HG03469 (cell line): Measurements from ENCODE around the gene NUB1.

Experiments
- ATAC-seq: cut with Tn5 transposase; IDR thresholded peaks from one replicate; pipeline ENCODE4 v1.9.1; 2021; ENCODE audit warnings: mild to moderate bottlenecking, moderate library complexity, moderate number of reproducible peaks; ENCODE audit not compliant: unreplicated experiment

The NUB1 gene

DNA sequence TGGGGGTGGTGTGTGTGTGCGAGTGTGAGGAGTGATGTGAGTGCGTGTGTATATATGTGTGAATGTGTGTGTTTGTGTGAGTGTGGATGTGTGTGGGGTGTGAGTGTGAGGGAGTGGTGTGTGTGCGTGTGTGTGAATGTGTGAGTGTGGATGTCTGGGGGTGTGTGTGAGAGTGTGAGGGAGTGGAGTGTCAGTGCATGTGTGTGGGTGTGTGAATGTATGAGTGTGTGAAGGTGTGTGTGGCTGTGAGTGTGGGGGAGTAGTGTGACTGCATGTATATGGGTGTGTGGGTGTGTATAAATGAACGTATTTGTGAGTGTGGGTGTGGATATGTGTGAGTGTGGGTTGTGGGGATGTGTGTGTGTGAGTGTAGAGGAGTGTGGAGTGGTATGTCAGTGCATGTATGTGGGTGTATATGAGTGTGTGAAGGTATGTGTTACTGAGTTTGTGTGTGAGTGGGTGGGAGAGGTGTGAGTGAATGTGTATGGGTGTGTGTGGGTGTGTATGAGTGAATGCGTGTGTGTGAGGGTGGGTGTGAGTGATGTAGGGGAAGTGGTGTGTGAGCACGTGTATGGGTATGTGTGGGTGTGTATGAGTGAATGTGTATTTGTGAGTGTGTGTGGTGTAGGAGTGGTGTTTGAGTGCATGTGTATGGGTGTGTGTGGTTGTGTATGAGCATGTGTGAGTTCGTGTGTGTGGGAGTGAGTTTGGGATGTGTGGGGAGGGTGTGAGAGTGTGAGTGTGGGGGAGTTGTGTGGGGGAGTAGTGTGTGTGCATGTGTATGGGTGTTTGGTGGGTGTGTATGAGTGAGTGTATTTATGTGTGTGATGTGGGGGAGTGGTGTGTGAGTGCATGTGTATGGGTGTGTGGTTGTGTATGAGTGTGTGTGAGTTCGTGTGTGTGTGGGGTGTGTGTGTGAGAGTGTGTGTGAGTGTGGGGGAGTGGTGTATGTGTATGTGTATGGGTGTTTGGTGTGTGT, 28.5 kb upstream of the NUB1 start:
- ATAC-seq: no peak

DNA sequence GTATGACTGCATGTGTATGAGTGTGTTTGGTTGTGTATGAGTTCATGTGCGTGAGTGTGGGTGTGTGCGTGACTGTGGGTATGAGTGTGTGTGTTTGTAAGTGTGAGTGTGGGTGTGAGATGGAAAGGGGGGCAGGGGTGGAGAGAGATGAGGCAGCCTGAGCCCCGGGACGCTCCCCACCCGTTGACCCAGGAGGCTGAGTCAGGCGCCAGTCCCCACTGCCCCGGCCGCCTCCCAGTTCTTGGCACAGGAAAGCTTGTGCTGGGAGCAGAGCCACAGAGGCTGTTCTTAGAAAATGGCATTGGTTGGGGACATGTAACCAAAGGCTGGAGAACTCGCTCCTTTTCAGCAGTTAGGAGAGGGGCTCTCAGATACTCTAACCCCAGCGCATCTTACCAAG, 27.8 kb upstream of the NUB1 start:
- no peak for ATAC-seq

DNA sequence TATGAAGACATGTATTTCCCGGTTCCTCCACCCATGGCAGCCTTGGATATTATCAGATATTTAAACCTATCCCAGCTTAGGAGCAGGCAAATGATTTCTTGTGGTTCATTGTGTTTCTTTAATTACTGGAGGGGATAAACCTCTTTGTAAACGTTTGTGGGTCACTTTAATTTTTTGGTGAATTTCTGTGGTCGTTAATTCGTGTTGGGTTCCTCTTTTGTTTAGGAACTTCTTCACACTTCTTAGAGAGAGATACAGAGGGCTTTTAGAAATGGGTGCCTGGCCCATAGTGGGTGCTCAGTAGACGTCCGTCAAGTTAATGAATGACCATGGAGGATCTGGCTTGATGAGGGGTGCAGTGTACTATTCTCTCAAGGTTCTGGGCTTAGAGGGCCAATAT, 27.2 kb upstream of the NUB1 start:
- ATAC-seq: no peak

DNA sequence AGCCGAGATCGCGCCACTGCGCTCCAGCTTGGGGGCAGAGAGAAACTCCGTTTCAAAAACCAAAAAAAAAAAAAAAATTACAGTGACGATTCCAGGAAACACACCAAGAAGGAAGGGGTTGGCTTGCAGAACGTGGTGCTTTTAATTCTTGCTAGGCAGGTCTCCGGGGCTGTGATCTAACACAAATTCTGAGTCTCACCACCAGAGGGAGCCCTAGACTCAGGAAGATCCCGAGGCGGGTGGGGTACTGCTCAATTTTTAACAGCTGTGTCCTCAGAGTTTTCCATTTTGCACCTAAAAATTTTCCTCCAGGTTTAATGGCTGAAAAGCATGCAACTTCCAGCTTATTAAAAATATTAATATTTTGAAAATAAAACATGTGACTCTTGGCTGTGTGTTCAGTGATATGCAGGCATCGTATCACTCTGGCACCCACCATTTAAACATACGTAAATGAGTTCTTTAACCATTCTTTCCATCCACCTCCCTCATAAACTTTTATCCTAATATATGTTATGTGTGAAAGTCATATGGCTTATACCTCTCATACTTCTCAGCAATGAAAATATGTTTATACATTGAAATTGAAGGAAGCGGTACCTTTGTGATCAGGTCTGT, 26.5 kb upstream of the NUB1 start:
- ATAC-seq: no peak

DNA sequence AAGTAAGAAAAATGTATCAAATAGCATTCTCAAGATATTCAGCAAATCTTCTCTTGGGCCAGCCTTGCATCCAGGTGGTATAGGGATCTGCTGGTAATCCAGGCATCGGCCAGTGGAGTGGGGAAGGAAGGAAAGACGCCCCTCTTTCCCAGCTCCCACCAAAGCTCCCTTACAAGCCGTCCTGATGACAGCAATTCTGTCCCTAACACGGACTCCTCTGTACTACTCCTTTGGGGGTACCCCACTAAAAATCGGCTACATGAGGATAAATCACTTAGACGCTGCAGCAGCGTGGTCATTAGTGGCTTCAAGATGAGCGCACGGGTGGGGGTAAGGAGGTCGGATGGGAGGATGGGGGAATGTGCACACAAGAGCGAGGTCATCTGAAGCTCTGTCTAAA, 24.7 kb upstream of the NUB1 start:
- no peak for ATAC-seq

DNA sequence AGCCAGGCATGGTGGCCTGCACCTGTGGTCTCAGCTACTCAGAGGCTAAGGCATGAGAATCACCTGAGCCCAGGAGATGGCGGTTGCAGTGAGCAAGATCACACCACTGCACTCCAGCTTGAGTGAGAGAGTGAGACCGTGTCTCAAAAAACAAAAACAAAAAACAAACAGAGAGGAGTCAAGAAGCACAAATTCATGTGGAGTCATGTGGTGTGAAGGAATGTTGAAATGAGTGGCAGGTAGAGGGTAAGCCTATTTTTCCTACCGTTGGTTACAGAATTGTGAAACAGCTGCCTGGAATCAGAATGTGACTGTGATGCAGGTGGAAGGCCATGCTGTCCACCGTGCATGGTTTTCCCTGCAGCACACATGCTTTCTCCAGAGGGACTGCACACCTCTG, 23.7 kb upstream of the NUB1 start:
- ATAC-seq: no peak

DNA sequence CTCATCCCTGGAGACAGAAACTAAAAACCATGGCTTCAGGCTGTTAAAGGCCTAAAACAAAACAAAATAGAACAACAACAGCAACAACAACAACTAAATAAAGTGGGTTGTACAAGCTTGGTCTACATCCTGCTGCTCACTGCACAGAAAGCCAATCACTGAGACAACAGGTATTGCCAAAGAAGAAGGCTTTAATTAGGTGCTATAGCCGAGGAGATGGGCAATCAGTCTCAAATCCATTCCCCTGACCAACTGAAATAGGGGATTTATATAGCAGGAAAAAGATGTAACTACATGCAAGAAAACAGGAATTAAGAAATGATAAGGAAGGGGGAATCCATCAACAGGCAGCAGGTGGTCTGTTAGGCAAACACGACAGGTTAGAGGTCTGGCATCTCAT, 22.4 kb upstream of the NUB1 start:
- no peak for ATAC-seq

DNA sequence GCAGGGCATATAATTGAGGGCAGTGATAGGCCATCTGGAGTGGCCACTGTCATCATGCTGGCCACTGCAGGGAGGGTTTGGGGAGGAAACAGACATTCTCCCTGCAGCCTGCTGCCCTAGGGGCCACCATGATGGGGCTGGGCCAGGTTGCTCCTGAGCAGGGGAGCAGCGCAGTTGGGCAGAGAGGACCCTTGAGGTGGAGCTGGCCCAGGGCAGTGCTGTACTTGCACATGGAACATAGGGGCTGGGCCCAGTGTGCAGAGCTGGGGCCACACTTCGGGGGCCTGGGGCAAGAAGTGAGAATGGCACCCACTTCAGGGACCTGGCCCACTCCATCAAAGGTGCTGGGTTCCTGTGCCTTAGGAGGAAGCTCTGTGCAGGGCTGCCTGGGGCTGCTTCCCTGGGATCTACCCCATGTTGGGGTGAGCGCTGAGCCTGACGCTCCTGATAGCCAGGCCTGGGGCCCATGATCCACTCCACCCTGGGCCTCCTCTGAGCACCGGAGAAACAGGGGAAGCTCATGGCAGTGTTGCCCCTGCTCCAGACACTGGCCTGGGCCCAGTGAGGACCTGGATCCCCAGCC, 21.3 kb upstream of the NUB1 start:
- no peak for ATAC-seq

DNA sequence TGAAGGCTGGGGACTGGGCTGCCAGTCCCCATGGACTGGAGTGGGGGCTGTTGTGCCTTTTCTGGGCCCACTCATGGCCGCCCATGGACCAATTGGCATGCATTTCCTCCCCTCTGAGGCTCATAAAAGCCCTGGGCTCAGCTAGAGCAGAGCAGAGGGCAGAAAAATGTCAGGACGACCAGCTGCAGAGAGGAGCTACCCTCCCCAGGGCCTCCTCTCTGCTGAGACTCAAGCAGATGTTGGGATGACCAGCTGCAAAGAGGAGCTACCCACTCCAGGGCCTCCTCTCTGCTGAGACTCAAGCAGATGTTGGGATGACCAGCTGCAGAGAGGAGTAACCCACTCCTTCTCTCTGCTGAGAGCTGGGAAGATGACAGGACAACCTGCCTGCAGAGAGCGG, 20.3 kb upstream of the NUB1 start:
- ATAC-seq: no peak

DNA sequence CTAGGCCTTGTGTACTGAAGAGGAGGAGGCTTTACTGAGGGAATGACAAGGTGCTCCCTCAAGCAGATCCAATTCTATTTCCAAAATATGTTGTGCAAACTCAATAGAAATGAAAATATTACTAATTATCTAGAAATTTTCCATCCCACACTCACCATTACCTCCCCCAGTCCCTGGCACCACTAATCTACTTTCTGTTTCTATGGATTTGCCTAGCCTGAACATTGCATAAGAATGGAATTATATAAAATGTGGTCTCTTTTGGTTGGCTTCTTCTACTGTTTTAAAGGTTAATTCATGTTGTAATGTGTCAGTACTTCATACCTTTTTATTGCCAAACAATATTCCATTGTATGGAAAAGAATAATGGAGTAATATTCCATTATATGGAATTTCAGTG, 18.7 kb upstream of the NUB1 start:
- no peak for ATAC-seq

DNA sequence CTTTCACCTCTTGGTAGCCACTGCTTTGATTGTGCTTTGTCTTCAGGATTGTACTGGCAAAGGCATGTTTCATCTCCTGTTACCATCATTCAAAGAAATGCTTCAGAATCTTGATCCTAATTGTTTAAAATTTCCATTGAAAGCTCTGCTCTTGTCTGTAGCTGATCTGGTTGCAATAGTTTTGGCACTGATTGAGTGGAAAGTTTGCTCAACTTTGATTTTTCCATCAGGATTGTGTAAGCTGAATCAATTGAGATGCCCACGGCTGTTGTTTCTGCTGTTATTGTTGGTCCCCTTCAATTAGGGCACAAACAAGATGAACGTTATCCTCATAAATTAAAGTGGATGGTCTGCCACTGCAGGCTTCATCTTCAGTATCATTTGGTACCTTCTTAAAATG, 14.6 kb upstream of the NUB1 start:
- no peak for ATAC-seq

DNA sequence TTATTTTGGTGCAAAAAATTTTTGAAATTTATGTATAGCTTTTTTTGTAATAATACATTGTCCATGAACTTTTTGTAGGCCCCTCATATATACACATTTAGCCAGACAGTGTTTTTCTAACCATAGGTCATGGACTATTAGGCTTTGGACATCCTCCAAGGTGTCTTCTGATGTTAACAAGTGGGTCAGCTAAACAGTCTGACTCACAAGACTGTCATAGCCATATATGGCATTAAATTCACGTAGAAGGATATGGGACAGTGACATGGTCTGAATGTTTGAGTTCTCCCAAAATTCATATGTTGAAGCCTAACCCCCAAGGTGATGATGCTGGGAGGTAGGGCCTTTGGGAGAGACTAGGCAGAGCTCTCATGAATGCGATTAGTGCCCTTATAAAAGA, 14.0 kb upstream of the NUB1 start:
- no peak for ATAC-seq

DNA sequence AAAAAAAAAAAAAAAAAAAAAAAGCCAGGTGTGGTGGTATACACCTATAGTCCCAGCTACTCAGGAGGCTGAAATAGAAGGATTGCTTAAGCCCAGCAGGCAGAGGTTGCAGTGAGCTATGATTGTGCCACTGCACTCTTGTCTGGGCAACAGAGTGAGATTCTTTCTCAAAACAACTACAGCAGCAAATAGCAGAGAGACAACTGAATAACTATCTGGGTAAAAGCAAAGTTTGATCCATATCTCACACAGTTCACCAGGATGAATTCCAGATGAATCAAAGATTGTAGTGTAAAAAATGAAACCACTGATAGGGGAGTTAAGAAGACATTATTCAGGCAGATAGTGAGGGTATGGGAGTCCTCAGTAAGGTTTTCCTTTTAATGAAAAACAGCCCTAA, 11.4 kb upstream of the NUB1 start:
- ATAC-seq: no peak

DNA sequence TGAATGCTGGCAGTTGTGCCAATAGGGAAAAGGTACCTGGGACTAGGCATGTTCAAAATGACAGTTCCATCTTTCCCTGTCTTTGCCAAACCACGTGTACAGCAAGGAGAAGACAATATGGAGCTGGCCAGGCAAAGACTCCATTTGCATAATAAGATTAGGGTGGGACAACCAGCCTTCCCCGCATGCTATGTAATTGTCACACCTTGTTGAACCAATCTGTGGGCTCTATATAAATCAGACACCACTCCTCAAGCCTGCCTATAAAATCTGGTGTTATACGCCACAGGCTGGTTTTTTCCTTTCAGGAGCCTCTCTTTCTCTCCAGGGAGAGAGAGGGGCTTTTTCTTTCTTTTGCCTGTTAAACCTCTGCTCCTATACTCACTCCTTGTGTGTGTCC, 11.0 kb upstream of the NUB1 start:
- ATAC-seq: no peak

DNA sequence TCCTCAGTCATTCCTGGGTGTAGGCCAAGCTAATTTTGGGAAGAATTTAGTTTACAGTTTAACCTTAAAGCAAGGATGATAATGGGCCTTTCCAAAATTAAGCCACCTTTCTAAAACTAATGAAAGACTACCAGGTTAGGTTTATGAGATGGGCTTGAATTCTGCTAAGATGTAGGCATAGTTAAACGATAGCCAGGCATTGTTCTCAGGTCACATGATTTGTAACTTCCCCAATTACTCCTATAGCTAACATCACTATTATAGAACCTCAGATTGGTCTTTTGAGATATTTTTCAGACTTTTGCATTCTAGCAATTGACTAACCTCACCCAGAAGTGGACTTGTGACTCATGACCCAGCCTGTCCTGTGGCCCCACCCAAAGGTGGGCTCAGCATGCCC, 7.0 kb upstream of the NUB1 start:
- no peak for ATAC-seq

DNA sequence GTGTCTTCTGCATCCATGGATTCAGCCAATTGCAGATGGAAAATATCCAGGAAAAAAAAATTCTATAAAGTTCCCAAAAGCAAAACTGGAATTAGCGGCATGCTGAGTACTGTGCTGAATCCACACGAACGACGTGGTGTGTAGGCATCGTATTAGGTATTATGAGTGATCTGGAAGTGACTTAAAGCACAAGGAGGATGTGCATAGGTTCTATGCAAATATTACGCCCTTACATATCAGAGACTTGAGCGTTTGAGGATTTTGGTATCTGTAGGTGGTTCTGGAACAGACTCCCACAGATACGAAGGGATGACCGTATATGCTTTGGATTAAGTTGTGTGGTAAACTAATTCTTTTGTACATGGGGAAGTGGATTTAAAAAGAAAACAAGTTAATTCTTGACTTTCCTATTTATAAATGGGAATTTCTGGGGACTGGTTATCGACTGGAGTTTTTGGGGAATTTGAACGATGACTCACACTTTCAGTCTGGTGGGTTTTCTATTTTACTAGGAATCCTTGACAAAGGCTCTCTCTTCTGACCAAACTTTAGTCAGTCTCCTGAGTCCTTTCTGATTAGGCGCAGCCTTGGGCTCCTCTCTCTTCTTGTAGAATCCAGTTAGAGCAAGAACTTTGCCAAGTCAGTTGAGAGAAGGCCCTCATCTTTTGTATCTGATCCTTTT, 5.4 kb upstream of the NUB1 start:
- ATAC-seq: no peak

DNA sequence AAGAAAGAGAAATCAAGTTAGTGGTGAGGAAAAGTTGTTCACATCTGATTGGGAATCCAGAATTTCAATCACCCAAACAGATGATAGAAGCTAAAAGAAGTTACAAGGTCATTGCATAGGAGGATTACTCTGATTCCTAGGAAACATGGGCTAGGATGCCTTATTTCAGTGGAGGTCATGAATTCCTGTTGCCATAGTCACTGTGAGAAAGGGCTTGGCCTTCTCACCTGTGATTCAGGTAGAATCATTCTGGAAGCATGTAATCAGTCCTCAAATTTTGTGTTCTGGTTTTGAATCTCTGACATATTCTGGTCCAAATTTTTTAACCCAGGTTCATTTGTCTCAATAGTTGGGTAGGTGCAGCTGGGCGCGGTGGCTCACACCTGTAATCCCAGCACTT, 4.3 kb upstream of the NUB1 start:
- no peak for ATAC-seq

DNA sequence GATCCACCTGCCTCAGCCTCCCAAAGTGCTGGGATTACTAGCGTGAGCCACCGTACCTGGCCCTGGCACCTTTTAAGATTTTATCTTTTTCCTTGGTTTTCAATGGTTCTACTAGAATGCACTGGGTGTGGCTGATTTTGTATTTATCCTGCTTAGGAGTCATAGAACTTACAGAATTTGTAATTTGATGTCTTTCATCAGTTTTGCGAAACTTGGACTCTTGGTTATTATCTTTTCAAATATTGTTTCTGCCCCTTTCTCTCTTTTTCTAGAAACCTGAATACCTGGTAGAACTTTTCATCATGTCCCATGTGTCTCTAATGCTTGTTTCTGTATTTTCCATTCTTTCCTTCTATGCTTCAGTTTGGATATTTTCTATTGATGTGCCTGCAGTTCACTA, 2.8 kb upstream of the NUB1 start:
- ATAC-seq: no peak

DNA sequence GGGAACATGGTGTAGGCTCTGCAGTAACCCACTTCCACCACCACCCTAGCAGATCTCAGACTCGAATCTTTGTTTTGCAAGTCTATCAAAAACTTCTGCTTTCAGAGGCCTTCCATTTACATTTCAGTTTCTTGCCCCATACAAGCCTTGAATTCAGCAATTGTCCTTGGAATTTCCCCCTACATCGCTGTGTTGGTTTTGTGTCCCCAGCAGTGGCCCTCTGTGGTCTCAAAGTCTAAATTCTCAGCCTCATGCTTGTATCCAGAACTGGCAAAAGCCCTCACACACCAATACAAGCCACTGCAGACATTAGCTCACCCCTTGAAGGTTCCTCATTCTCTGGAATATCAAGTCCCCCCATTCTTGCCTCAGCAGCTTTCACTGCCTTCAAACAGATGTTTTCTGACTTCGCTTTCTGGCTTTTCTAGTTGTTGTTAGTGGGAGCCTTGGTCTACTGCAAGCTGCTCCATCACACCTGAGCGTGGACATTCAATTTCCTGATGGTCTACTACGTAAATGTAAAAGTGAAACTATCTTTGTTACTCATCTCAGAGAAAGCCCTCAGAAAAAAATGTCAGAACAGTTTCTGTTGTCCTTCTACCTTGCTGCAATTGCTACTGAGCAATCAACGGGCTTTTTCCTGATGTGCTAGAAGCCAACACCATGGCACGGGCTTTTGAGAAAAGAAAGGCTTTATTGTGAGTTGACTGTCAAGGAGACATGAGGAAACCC, 1.8 kb upstream of the NUB1 start:
- ATAC-seq: peak; percentile 33

DNA sequence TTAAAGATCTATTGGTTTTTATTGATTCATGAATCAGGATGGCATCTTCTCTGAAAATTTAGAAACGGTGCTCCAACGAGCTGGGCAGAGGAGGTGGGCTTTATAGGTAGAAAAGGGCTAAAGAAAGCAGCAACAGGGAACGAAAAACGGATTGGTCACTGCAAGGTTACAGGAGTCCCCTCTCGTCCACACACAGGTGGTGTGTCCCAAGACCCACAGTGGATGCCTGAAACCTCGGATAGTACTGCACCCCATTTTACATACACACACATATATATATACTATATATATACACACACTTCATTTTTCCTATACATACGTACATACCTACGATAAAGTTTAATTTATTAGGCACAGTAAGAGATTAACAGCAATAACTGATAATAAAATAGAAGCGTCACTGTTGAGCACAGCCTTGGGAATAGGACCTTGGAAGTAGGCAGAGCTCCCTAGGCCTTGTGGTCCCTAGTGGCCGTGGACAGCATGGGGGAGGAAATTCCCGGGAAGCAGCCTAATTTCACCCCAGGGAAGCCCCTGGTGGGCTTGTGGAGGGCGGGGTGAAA, 737 bp upstream of the NUB1 start:
- no peak for ATAC-seq
